Gastrocnemius medialis (tissue), 4 donors: ENCODE measurements around the gene FAM228A.

Source experiments
- POLR2A ChIP-seq, 2 donors: fragments of 450-650 bp; IDR thresholded peaks; one replicate each; pipeline ENCODE4 v1.6.1; 2017; ENCODE audit warnings: antibody characterized with exemption in 2 of 2, mild to moderate bottlenecking in 2 of 2, moderate library complexity in 2 of 2
- TF ChIP-seq, protein P1 (sequence below), 5 experiments: fragments of 450-650 bp in 3 of 5; fragments of 200-600 bp in 2 of 5; sonication (generic) in 2 of 5; IDR thresholded peaks in 4 of 5; conservative IDR thresholded peaks in 1 of 5; 1 replicate in 4 of 5; 2 replicates in 1 of 5; pipeline ENCODE4 v1.5.1; 2016 to 2019; ENCODE audit warnings: antibody characterized with exemption in 5 of 5, mild to moderate bottlenecking in 3 of 5, moderate library complexity in 3 of 5

- no peak for TF ChIP-seq POLR2A (IDR thresholded peaks at IDR 0.05)
- TF ChIP-seq, protein P1, sequence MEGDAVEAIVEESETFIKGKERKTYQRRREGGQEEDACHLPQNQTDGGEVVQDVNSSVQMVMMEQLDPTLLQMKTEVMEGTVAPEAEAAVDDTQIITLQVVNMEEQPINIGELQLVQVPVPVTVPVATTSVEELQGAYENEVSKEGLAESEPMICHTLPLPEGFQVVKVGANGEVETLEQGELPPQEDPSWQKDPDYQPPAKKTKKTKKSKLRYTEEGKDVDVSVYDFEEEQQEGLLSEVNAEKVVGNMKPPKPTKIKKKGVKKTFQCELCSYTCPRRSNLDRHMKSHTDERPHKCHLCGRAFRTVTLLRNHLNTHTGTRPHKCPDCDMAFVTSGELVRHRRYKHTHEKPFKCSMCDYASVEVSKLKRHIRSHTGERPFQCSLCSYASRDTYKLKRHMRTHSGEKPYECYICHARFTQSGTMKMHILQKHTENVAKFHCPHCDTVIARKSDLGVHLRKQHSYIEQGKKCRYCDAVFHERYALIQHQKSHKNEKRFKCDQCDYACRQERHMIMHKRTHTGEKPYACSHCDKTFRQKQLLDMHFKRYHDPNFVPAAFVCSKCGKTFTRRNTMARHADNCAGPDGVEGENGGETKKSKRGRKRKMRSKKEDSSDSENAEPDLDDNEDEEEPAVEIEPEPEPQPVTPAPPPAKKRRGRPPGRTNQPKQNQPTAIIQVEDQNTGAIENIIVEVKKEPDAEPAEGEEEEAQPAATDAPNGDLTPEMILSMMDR (IDR thresholded peaks at IDR 0.05 in 4 of 5, conservative IDR thresholded peaks at IDR 0.05 in 1 of 5): no peak
Observed at GRCh38 chr2:24152413-24153197, 22.2 kb upstream of the FAM228A start.
